NCI-H1436 treated with DMSO at 0.1 percent for 48 hours (cell line): ENCODE results near the gene SPTLC3.

Experiments
- DNase-seq: peaks from one replicate; lab custom pipeline; 2025; lab: John Stamatoyannopoulos, UW

Gene SPTLC3

DNA sequence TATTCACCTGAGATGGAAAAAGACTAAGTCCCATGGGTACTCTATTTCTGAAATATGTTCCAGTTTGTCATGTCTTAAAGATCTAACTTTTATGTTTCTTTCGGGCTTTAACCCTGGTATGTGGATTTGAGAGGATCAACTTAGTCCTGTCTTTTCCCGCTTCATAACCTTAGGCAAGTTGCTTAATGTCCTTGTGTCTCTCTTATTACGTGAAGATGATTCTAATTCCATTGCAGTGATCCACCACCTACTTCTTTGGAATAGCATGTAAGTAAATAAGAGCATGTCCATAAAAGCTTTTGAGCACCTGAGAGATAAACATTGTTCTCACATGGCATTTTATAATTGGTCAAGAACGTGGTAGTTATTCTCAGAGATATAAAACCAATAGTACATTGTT, 23.0 kb downstream of the SPTLC3 start:
- no peak for DNase-seq

DNA sequence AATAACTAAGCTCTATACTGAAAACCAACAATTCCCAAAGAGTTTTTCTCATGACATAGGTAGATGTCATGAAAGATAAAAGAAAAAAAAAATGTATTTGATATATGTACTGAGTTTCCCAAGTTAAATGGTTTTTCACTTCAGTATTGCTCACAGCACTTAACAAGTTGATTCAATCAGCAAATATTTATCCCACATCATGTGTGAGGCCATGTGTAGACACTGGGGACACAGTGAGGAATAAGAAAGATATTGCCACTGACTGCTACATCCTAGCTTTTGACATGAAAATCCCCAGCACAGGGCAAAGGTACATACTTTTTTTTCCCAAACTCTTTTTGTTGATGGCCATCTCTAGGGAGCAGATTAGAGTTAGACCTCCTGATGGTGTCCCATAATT, 25.3 kb downstream of the SPTLC3 start:
- DNase-seq, result no peak

GRCh38 chr20:13034936-13035335, 26.2 kb downstream of the SPTLC3 start:
- no peak for DNase-seq

DNA sequence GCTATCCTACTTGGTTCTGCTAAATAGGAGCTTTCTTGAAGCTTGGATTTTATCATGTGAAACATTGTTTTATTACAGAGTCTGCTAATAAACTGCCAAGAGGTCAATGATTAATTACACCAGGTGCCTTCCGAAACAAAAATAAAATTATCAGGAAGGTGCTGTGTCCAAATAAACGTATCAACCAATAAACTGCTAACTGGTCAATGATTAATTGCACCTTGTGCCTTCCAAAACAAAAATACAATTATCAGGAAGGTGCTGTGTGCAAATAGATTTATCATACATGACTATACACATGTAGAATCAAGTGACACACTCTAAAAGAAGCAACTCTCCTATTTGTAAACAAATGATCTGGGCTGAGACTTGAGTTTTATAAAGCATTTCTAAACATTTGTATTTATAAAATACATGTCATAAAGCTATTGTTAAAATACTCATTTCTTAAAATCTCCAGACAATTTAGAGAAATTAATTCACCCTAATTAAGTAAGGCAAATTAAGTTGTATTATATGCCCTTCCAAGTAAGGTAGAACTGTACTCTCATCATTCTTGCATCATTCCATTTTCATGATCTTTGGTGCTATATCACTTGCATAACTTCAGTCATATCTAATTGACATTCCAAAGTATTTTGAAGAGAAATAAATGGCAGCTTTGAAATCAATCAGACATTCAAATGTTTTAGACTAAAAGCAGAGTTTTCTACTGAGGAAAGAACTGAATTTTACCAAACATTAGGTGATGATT, 26.8 kb downstream of the SPTLC3 start:
- DNase-seq, result no peak

GRCh38 chr20:13037727-13038126, 29.0 kb downstream of the SPTLC3 start:
- DNase-seq, result no peak

GRCh38 chr20:13041574-13042457, 33.0 kb downstream of the SPTLC3 start:
- no peak for DNase-seq

- DNase-seq, result no peak
Observed at GRCh38 chr20:13042458-13042794, 33.7 kb downstream of the SPTLC3 start.

GRCh38 chr20:13046409-13046808, 37.6 kb downstream of the SPTLC3 start:
- no peak for DNase-seq

DNA sequence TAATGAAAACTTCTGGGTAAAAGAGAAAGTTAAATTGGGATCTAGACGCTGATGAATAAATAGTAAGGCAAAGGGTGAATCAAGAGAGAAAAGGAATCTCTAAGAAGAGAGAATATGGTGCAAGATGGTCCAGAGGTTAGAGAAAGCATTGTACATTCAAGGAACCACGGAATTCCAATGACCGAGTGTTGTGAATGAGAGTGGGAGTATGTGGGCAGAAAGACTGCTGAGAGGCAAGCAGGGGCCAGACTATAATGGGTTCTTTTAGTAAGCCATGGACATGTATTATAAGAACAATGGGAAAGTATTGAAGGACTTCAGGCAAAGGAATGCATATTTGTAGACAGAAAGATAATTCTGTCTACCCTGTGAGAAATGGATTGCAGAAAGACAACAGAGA, 45.2 kb downstream of the SPTLC3 start:
- no peak for DNase-seq

DNA sequence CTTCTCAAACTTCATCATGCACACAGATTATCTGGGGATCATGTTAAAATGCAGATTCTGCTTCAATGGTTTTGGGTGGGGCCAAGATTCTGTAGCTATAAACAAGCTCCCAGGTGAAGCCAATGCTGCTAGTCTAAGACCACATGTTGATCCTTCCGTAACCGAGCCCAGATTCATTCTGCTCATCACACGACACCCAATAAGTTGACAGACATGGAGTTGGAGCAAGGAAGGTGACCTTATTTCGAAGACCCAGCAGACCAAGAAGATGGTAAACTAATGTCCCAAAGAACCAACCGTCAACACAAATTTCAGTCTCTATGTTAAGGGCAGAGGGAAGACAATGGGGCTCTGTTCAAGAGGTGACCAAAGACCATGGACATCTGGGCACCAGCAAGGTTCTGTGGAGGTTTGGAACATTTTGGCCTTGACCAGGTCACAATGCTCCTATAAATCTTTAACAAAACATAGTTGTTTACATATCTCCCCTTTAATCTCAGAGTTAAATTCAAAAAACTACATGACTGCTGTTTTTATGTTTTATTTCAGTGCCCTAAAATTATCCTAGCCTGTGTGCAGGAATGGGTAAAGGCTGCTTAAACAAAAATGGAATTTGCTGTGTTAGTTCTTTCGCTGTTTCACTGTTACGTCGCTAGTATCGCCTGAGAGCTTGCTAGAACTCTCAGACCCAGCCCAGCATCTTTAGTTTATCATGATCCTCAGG, 50.1 kb downstream of the SPTLC3 start:
- DNase-seq, result no peak

DNA sequence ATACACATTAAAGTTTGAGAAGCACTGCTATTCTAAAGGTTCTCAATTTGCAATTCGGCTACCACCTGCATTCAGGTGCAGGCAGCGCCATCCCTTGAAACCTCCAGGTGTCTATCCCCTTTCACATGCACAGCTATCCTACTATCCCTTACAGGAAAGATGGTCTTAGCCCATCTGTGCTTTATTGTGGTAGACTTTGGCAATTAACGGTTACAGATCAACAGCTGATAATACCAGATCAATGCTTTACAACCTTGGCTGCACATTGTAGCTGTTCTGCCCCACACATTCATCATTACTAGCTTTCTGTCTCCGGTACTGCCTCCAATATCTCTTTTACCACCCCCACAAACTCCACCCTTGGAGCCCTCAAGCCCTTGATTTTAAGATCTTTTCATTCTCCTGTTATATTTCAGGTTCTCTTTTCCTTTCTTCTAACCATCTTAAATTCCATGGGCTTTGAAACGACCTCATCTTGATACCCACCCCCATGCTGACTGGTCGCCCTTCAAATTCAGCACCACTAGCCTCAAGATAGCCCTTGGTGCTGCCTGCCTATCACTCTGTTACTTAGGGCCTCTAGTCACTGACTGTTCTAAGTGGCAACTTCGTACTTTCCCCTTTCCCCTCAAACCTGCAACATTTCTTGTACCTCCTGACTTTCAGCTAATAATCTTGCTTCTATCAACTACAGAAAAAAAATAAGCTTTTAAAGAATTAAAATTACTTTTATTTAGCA, 50.8 kb downstream of the SPTLC3 start:
- DNase-seq, result no peak

- no peak for DNase-seq
Observed at GRCh38 chr20:13060327-13060726, 51.6 kb downstream of the SPTLC3 start.

GRCh38 chr20:13061381-13061780, 52.6 kb downstream of the SPTLC3 start:
- no peak for DNase-seq

GRCh38 chr20:13062789-13063188, 54.0 kb downstream of the SPTLC3 start:
- DNase-seq, result no peak

- no peak for DNase-seq
Observed at GRCh38 chr20:13068336-13068735, 59.6 kb downstream of the SPTLC3 start.

DNA sequence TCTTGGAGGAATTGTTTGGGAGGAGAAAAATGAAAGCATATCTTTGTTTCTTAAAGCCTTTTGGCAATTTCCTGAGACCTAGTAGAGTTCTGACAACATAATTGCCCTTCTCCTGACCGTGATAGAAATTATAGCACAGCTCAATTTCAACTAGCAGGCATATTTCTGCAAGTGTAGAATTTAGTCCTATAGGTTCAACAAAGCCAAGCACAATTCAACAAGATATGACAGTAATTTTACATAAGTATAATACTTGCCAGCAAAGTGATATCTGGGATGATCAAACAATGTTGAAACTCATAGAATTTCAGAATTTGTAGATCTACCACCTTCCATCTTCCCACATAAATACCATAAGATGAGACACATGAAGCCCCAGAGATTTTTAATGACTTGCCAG, 73.1 kb downstream of the SPTLC3 start:
- DNase-seq, result no peak

GRCh38 chr20:13082378-13082777, 73.6 kb downstream of the SPTLC3 start:
- DNase-seq, result no peak

DNA sequence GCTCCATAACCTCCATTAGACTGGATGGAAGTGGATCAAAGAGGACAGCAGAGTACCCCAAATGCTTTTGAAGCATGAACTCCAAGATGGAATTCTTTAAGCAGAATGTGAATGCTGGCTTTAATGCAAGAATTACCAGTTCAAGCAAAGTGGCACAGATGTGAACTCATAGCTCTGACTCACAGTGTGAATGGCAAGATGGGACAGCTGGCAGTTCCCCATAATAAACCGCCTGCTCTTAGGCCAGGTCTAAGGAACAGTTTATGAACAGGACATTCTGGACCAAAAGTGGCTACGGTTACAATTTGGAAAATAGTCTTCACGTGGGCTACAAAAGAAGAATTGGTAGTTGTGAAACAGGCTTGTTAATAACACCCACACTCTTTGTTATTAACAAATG, 76.5 kb downstream of the SPTLC3 start:
- DNase-seq, result no peak

- no peak for DNase-seq
Observed at GRCh38 chr20:13089950-13090469, 81.2 kb downstream of the SPTLC3 start.

DNA sequence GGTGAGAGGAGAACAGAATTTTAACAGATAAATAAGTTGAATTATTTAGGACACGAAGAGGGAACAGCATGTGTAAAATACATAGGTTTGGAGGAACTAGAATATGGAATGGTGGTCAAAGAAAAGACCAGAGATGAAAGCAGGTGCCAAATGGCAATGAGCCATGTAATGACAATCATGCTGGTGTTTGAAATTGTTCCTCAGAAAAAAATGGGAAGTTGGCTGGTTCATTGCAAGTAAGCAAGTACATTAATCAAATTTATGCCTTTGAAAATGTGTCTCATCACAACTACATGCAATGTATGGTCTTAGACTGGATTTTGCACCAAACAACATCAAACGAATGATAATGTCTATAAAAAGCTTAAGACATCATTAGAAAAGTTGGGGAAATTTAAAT, 83.3 kb downstream of the SPTLC3 start:
- no peak for DNase-seq

GRCh38 chr20:13094976-13095375, 86.2 kb downstream of the SPTLC3 start:
- DNase-seq, result no peak
